ENCODE data around the gene TCN2. TPM values are rescaled to one million over a fixed set of nuclear protein-coding genes. Genes with fewer than 3 reads are reported as not detected.
A peak's percentile ranks its signal among the peaks of the same experiment; 100 is the strongest.

Gene TCN2
- total RNA-seq, 1 experiment from 2014 or later = 2.2 TPM

DNA sequence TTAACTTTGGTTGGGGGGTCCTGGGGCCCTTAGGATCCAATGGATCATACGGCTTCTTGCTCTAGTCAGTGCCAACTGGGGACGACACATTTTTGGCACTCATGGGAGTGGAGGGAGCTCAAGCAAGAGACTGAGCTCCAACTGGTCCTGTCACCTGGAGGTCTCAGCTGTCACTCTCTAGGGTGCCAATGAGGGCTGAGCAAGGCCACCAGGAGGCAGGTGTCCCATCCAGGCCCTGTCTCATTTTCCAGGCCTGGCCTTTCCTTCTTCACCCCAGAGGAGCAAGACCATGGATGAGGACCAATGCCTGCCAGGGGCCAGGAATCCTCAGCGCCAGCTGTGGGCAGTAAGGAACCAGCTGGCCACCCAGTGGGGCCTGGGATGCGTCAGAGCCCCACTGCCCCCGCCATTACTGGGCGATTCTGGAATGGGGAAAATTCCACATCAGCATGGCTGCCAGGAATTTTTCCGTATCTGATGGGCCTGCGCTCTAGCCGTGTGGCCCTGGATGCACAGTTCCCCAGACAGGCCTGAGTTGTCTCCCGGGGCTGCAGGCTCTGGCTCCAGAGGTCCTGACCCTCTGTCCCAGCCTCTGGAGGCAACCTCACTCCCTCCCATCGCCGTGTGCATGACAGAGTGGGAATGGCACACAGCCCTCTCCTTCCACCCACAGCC is 31.8 kb upstream of the TCN2 start:
- Histone ChIP-seq H3K4me2 (ENCODE audit: low read length) (no peak overlapping the region), H4K20me1 (ENCODE audit: insufficient read depth) (no peaks in the 10 kb centered on the region), H2AFZ (ENCODE audit: low read depth, low read length, poor library complexity, severe bottlenecking) (no peak overlapping the region), H3K27me3 (ENCODE audit: insufficient read depth, low read length) (no peaks in the 10 kb centered on the region), H3K79me2 (ENCODE audit: insufficient read depth, low read length) (no peaks in the 10 kb centered on the region), H3K27ac (ENCODE audit: low read depth, low read length) (no peak overlapping the region), H3K4me3 (replicated peaks in 1 of 2; ENCODE audit: low read depth in 1 of 2, low read length in 2 of 2) (no peak overlapping the region), H3K36me3 (ENCODE audit: control insufficient read depth in 1 of 2, insufficient read depth in 2 of 2, low read length in 2 of 2) (peaks cover 27 to 40% of the 10 kb centered on the region in 2 experiments; a peak in 3 of 4 replicates), H3K9me2 (ENCODE audit: insufficient read depth) (no peaks in the 10 kb centered on the region), H3K4me1 (ENCODE audit: control insufficient read depth in 1 of 2, insufficient read depth in 2 of 2, low read length in 2 of 2) (peaks cover 6 to 22% of the 10 kb centered on the region in 2 experiments; a peak in 3 of 4 replicates), H3K9me3 (ENCODE audit: control insufficient read depth in 1 of 2, insufficient read depth in 1 of 2, low read depth in 1 of 2, low read length in 2 of 2) (no peaks in the 10 kb centered on the region), H3K9ac (ENCODE audit: low read length) (no peak overlapping the region)
- no TSS peak for BruUV-seq (replicated peaks)
- no peak for DNase-seq (ENCODE audit: low read depth, low spot score)
- intact Hi-C loops (cut with micrococcal nuclease) = no loop called here
- POLR2A ChIA-PET = no interaction called here
- CTCF ChIA-PET = no interaction called here
- RAD21 ChIA-PET (ENCODE audit: low non-redundant PET in 1 of 2, low total read pairs in 2 of 2, uncharacterized antibody in 2 of 2, unreplicated experiment in 2 of 2) = no interaction called here
- peak; percentile 26; the same call in 1 of the 2 replicates for ATAC-seq
- no peak for TF ChIP-seq TCF7L2 (IDR thresholded peaks at IDR 0.05; ENCODE audit: borderline replicate concordance, extremely low read depth, insufficient read depth, insufficient read length)
- TF ChIP-seq JUND (IDR thresholded peaks at IDR 0.05) = no peak
- no peak for TF ChIP-seq YY1 (IDR thresholded peaks at IDR 0.05; ENCODE audit: extremely low read depth, insufficient replicate concordance, low read depth, low read length)
- no peak for TF ChIP-seq CEBPB (IDR thresholded peaks at IDR 0.05; ENCODE audit: low read depth)
- TF ChIP-seq, protein P1, sequence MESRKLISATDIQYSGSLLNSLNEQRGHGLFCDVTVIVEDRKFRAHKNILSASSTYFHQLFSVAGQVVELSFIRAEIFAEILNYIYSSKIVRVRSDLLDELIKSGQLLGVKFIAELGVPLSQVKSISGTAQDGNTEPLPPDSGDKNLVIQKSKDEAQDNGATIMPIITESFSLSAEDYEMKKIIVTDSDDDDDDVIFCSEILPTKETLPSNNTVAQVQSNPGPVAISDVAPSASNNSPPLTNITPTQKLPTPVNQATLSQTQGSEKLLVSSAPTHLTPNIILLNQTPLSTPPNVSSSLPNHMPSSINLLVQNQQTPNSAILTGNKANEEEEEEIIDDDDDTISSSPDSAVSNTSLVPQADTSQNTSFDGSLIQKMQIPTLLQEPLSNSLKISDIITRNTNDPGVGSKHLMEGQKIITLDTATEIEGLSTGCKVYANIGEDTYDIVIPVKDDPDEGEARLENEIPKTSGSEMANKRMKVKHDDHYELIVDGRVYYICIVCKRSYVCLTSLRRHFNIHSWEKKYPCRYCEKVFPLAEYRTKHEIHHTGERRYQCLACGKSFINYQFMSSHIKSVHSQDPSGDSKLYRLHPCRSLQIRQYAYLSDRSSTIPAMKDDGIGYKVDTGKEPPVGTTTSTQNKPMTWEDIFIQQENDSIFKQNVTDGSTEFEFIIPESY (IDR thresholded peaks at IDR 0.05; ENCODE audit: extremely low read depth, insufficient replicate concordance, low read length) = no peak
- TF ChIP-seq ZNF274 (IDR thresholded peaks at IDR 0.05; ENCODE audit: low read depth, low read length) = no peak
- TF ChIP-seq CBX3 (IDR thresholded peaks at IDR 0.05; ENCODE audit: low read depth) = no peak

Data from HCT116 (cell line).